Right cardiac atrium (tissue), 5 donors: Measurements from ENCODE around the gene BMP2. TPM values are rescaled to one million over a fixed set of nuclear protein-coding genes. Genes with fewer than 3 reads are reported as not detected.
A peak's percentile ranks its signal among the peaks of the same experiment; 100 is the strongest.

Source experiments
- ATAC-seq, 2 donors: fragments of 200-7000 bp; cut with Tn5 transposase; one replicate each; pipeline versions ENCODE4 v1.8.0 to v1.9.1; 2020; ENCODE audit warnings: moderate library complexity in 2 of 2, mild to moderate bottlenecking in 1 of 2
- DNase-seq, 3 donors: peaks; one replicate each; pipeline ENCODE4 v3.0.0-alpha.2; 2020
- H3K27ac ChIP-seq: one replicate; pipeline ENCODE4 v1.5.1; 2013; ENCODE audit warnings: mild to moderate bottlenecking, low read length, control low read depth, moderate library complexity
- H3K27me3 ChIP-seq: one replicate; pipeline ENCODE4 v1.6.1; 2013; ENCODE audit not compliant: control insufficient read depth, insufficient read depth
- H3K4me1 ChIP-seq: one replicate; pipeline ENCODE4 v1.6.1; 2013; ENCODE audit warnings: low read length; ENCODE audit not compliant: control insufficient read depth, insufficient read depth
- H3K4me3 ChIP-seq: one replicate; pipeline ENCODE4 v1.5.1; 2013; ENCODE audit warnings: low read length, control low read depth
- H3K9me3 ChIP-seq: one replicate; pipeline ENCODE4 v1.6.1; 2013; ENCODE audit warnings: low read length; ENCODE audit not compliant: control insufficient read depth
- WGBS: extraction: QIAGEN DNeasy Blood & Tissue Kit; methylation state at CpG from one replicate; pipeline ENCODE4 v1.1.7; 2013; 5-methylcytosine and 5-hydroxymethylcytosine counted together
- intact Hi-C, 4 donors: fragments of 100-400 bp; cut with DNase I; formaldehyde crosslinking; loops; one replicate each; pipeline versions ENCODE4 v1.11.0 to v1.14.0; 2022 to 2023
- polyA plus RNA-seq: library from polyadenylated mRNA; stranded (reverse); fragments of 200-250 nt; gene quantifications from one replicate; pipeline ENCODE4 v1.2.3, GENCODE V29; 2013
- total RNA-seq, 4 donors: library from RNA; stranded (reverse); fragmentation: NEBNext Ultra II Directional; extraction: Animal tissue kit (Norgen Biotek cat#: 25700); gene quantifications; one replicate each; pipeline ENCODE4 v1.2.1, GENCODE V29; 2021
- donor health status: healthy with polysubstance abuse.
- donor health status: DM: no; HTN: yes; CAD: no.
- donor health status: DM: no; HTN: no; CAD: no.
- donor health status: DM: no; HTN: yes; CAD: no; lungs with severe emphysema.
- donor health status: DM: yes; HTN: yes; CAD: no.

The BMP2 gene
- total and polyA plus RNA-seq, 5 donors = 1.5 to 2.7 (median 2.2) TPM

DNA sequence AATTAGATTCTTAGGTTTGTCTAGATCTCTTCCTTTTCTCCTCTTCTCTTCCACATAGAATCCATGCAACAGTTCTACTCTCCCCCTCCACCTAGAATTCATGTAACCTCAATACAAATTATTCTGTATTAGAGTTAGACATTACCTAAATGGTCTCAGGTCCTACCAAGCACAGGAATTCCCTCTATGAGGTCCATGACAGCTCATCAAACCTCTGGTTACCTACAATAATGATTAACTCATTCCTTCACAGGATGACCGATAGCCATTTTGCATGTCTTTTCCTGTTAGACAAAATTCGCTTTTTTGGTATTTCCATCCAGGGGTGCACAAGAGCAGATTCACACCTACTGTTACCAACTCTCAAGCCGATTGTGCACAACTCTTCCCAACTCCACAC is 27.4 kb upstream of the BMP2 start:
- Histone ChIP-seq H3K27ac (no peak overlapping the region), H3K27me3 (no peaks in the 10 kb centered on the region), H3K4me1 (peaks cover 3% of the 10 kb centered on the region), H3K4me3 (no peak overlapping the region), H3K9me3 (no peaks in the 10 kb centered on the region)
- WGBS = 93% methylated on average over 3 of the region's 3 CpGs
- intact Hi-C loops = no loop called here
- ATAC-seq (no peak), DNase-seq (no peak)

DNA sequence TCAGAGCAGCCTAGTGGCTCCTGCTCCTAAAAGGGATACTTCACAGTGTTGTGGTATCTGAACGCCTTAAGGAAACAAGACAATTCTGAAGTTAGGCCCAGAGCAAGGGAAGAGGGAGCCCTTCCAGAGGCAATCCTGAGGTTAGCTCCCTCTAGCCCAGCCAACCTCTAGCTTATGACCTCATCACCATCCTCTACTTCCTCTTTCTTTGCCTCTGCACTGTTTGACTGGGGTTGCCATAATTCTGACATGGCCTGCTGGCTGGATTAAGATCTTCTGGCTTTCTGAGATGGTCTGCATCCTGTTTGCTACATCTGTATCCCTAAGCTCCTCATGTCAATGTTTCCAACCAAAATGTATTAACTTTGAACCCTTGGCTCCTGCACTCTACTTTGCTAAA is 23.3 kb upstream of the BMP2 start:
- 92% methylated on average over 1 of the region's 1 CpG for WGBS
- H3K4me3 ChIP-seq = no peak overlapping the region
- peaks cover 2% of the 10 kb centered on the region for H3K4me1 ChIP-seq
- DNase-seq = no peak
- no peak for ATAC-seq
- H3K27me3 ChIP-seq = no peaks in the 10 kb centered on the region
- intact Hi-C loops = no loop called here
- no peak overlapping the region for H3K27ac ChIP-seq
- no peaks in the 10 kb centered on the region for H3K9me3 ChIP-seq

DNA sequence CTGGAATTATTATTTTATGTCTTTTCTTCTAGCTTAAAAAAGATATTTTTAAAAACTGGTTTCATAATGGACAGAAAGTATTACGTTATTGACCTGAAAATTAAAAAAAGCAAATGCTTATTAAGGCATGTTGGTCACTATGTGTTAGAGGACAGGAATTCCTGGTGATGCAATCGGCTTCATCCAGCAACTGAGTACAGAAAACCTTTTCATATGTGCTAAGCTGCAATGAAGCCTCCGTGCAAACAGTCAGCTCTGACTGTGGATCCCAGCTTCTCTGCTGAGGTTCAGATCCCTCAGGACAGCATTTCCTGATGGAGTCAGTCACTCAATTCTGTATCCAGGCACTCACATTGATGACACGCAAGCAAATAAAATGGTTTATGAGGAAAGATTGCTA is 22.7 kb upstream of the BMP2 start:
- H3K27ac ChIP-seq = no peak overlapping the region
- H3K9me3 ChIP-seq = no peaks in the 10 kb centered on the region
- intact Hi-C loops = no loop called here
- ATAC-seq (no peak), DNase-seq (no peak)
- H3K27me3 ChIP-seq = no peaks in the 10 kb centered on the region
- peaks cover 2% of the 10 kb centered on the region for H3K4me1 ChIP-seq
- H3K4me3 ChIP-seq = no peak overlapping the region
- WGBS = 82% methylated on average over 4 of the region's 4 CpGs

DNA sequence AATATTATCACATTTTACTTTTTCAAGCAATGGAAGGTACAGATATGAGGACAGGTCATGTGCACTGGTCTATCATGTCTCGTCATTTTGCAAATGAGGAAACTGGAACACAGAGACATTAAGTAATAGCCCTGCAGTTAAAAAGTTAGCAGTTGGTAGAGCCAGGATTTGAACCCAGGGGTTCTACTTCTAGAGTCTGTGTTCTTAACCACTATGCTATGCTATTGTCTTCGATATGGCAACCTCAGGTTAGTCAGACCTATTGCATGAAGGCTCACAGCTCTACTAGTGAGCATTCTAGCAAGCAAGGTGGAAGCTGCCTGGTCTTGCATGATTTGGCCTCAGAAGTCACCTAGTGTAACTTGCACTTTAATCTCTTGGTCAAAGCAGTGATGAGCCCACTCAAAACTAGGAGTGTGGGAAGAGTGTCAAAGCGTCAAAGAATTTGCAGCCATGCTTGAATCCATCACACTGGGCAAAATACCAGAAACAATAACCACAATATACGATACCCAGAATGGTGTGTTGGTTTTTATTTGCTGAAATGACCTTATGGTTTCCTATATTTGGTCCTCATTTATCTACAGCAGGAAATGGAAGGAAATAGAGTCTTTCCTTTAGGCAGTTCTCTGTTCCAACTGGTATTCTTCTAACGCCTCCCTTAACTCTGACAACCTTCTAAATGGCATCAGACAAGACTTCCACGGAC is 20.4 kb upstream of the BMP2 start:
- WGBS = 47% methylated on average over 6 of the region's 6 CpGs
- Histone ChIP-seq H3K9me3 (no peaks in the 10 kb centered on the region), H3K4me3 (no peak overlapping the region), H3K27me3 (no peaks in the 10 kb centered on the region), H3K4me1 (peaks cover 2% of the 10 kb centered on the region), H3K27ac (no peak overlapping the region)
- ATAC-seq = no peak
- intact Hi-C loops = no loop called here
- DNase-seq = no peak

DNA sequence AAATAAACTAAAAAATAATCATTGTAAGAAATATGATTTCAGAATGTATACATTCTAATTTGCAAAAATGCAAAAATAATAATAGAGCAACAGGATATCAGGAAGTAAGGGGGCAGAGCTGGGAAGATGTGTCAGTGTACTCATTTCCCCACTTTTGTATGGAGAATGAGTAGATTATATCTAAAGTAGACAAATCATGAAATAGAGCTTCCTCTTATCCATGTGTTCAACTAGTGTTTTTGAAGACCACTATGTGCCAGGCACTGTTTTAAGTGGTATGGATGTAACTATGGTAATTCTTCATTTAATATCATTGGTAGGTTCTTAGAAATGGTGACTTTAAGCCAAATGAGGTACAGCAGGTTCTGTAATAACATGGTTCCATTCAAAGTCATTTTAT is 17.0 kb upstream of the BMP2 start:
- DNase-seq (no peak), ATAC-seq (no peak)
- no peak overlapping the region for H3K27ac ChIP-seq
- peaks cover 2% of the 10 kb centered on the region for H3K4me1 ChIP-seq
- no peaks in the 10 kb centered on the region for H3K9me3 ChIP-seq
- no peak overlapping the region for H3K4me3 ChIP-seq
- no peaks in the 10 kb centered on the region for H3K27me3 ChIP-seq
- intact Hi-C loops = no loop called here

DNA sequence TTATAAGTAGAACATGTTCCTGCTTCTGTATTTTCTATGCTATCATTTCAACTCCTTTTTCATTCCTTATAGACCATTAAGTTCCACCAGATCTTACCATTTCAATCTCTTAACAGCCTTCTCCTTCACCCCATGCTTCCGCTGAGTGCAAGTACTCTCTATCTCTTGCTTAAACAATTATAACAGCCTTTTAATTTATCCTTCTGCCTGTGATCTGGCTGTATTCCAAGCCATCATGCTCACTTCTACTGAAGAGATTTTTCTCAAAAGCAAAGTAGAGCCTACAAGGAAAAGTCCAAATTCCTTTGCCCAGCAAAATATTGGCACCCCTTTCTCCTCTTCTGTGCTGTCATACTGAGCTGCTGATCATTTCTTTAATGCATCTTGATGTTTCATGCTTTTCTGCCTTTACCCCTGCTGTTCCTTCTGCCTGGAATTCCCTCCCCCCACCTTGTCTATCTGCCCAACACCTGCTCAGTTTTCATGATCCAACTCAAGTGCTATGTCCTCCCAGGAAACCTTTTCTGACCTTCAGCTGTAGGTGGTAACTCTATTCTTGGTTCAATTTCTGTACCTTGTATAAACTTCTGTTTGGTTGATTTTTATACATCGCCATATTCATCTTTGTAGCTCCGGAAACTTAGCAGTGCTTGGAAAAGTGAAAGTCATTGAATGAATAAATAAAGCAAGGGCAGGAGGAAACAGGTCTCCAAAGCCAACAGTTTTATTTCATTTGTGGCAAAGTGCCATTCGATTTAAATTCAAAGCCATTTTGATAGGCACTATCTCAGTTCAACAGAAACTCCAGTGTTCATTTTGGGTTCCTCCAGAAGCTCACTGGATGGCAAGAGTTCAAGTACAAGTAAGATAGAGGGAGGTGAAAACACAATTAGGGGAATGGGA is 10.5 kb upstream of the BMP2 start:
- no peaks in the 10 kb centered on the region for H3K4me1 ChIP-seq
- H3K27ac ChIP-seq = no peak overlapping the region
- no peaks in the 10 kb centered on the region for H3K27me3 ChIP-seq
- intact Hi-C loops = no loop called here
- DNase-seq = no peak
- WGBS = 70% methylated on average over 4 of the region's 4 CpGs
- no peak overlapping the region for H3K4me3 ChIP-seq
- H3K9me3 ChIP-seq = no peaks in the 10 kb centered on the region
- no peak for ATAC-seq

DNA sequence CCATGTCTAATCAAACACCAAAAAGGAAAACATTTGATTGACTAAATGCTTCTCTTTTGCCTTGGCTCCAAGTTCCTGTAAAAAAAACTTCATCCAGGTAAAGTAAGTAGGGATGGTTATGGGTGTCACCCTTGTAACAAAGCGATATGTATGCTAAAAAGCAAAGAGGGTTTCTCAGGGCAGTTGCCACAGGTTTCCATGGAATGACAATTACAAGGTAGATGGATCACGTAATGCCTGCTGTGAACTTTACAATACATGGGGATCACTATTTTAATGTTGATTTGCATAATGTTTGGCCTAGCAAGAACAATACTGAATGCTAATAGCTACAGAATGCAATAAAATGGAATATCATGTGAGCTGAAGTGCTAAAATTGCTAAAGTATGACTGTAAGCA is 2.9 kb upstream of the BMP2 start:
- Histone ChIP-seq H3K4me3 (no peak overlapping the region), H3K4me1 (no peaks in the 10 kb centered on the region), H3K9me3 (no peaks in the 10 kb centered on the region), H3K27me3 (no peaks in the 10 kb centered on the region), H3K27ac (no peak overlapping the region)
- ATAC-seq (no peak), DNase-seq (no peak)
- intact Hi-C loops = loop anchor here in 2 of 4 donors (10.0 kb wide), 2 partner anchors 60 to 130 kb away; no protein-coding TSS in a partner anchor
- WGBS = 95% methylated on average over 2 of the region's 2 CpGs

DNA sequence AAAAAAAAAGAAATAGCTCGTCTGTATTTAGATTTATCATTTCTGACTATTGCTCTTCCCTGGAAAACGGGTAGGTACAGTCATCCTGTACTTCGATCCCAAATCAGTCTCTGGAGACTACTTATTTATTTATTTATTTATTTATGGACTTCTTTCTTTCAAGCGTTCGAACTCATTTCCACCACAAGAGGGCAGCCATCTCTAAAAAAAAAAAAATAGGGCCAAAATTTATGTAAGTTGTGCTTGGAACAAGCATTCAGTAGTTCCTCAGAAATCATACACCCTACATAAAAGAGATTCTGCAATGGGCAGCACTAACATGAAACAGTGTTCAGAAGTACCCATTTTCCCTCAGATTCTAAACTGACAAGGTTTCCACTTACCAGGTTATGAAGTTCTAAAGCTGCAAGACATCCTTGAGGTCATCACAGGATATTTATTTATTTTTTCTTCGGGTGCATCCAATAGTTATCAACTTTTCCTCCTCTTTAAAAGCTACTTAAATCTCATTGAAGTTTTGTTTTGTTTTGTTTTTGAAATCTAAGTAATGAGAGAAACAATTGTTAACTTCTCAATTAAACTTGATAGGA is 1.9 kb upstream of the BMP2 start:
- 11% methylated on average over 6 of the region's 6 CpGs for WGBS
- ATAC-seq = no peak
- no peak for DNase-seq
- intact Hi-C loops = loop anchor here in 2 of 4 donors (10.0 kb wide), 2 partner anchors 59 to 131 kb away; no protein-coding TSS in a partner anchor
- Histone ChIP-seq H3K27me3 (no peaks in the 10 kb centered on the region), H3K4me1 (no peaks in the 10 kb centered on the region), H3K27ac (no peak overlapping the region), H3K9me3 (no peaks in the 10 kb centered on the region), H3K4me3 (no peak overlapping the region)

DNA sequence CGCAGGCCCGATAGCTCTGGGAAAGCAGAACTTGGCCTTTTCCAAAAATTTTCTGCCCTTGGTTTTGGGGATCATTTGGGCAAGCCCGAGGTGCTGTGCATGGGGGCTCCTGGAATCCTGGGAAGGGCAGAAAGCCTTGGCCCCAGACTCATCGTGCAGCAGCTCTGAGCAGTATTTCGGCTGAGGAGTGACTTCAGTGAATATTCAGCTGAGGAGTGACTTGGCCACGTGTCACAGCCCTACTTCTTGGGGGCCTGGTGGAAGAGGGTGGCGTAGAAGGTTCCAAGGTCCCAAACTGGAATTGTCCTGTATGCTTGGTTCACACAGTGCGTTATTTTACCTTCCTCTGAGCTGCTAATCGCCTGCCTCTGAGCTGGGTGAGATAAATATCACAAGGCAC is 1.1 kb upstream of the BMP2 start:
- Histone ChIP-seq H3K9me3 (no peaks in the 10 kb centered on the region), H3K27me3 (no peaks in the 10 kb centered on the region), H3K27ac (no peak overlapping the region), H3K4me1 (no peaks in the 10 kb centered on the region), H3K4me3 (no peak overlapping the region)
- intact Hi-C loops = loop anchor here in 2 of 4 donors (10.0 kb wide), 2 partner anchors 58 to 132 kb away; no protein-coding TSS in a partner anchor
- WGBS = 87% methylated on average over 9 of the region's 9 CpGs
- ATAC-seq (no peak), DNase-seq (peak in 1 of 3 donors; percentile 49)

DNA sequence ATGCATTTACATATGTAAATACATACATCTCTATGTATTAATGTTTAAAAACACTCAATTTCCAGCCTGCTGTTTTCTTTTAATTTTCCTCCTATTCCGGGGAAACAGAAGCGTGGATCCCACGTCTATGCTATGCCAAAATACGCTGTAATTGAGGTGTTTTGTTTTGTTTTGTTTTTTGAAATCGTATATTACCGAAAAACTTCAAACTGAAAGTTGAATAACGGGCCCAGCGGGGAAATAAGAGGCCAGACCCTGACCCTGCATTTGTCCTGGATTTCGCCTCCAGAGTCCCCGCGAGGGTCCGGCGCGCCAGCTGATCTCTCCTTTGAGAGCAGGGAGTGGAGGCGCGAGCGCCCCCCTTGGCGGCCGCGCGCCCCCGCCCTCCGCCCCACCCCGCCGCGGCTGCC is 355 bp upstream of the BMP2 start:
- intact Hi-C loops = loop anchor here in 2 of 4 donors (10.0 kb wide), 2 partner anchors 58 to 132 kb away; no protein-coding TSS in a partner anchor
- H3K27me3 ChIP-seq = no peaks in the 10 kb centered on the region
- ATAC-seq = no peak
- peak overlapping the region; percentile 57 for H3K27ac ChIP-seq
- H3K4me3 ChIP-seq = peak overlapping the region; percentile 78
- 4% methylated on average over 26 of the region's 26 CpGs for WGBS
- no peak for DNase-seq
- no peaks in the 10 kb centered on the region for H3K9me3 ChIP-seq
- H3K4me1 ChIP-seq = no peaks in the 10 kb centered on the region
